NB4 (cell line): Measurements from ENCODE around the gene TAGLN2.

Source experiments
- DNase-seq: peaks from one replicate; pipeline ENCODE4 v3.0.0; 2010; ENCODE audit warnings: low read depth
- H3K4me3 ChIP-seq: one replicate; pipeline ENCODE4 v1.5.1; 2011; ENCODE audit warnings: mild to moderate bottlenecking, low read depth, low read length, moderate library complexity
- CTCF ChIP-seq: IDR thresholded peaks from one replicate; pipeline ENCODE4 v1.5.1; 2012; ENCODE audit warnings: low read depth, low read length
- MAX ChIP-seq: IDR thresholded peaks from 2 replicates; pipeline ENCODE4 v1.6.1; 2011; ENCODE audit warnings: low read depth, low read length
- MYC ChIP-seq: IDR thresholded peaks from 2 replicates; pipeline ENCODE4 v1.6.1; 2011; ENCODE audit warnings: low read depth, low read length
- POLR2A ChIP-seq: IDR thresholded peaks from 2 replicates; pipeline ENCODE4 v1.6.1; 2011; ENCODE audit warnings: mild to moderate bottlenecking; ENCODE audit not compliant: insufficient read length; ENCODE audit errors: extremely low read depth

TAGLN2 gene

GRCh38 chr1:159935305-159935704, 10.0 kb upstream of the TAGLN2 start:
- no peak for DNase-seq
- TF ChIP-seq MYC (no peak), POLR2A (no peak), MAX (no peak), CTCF (no peak)

GRCh38 chr1:159934136-159935039, 9.1 kb upstream of the TAGLN2 start:
- DNase-seq = no peak
- no peak overlapping the region for H3K4me3 ChIP-seq

More at GRCh38 chr1:159935305-159935704, 10.0 kb upstream of the TAGLN2 start:
- H3K4me3 ChIP-seq = no peak overlapping the region

GRCh38 chr1:159933347-159933746, 8.0 kb upstream of the TAGLN2 start:
- DNase-seq = no peak
- no peak for TF ChIP-seq POLR2A
- no peak for TF ChIP-seq MYC
- TF ChIP-seq CTCF = no peak
- no peak for TF ChIP-seq MAX
- H3K4me3 ChIP-seq = no peak overlapping the region

More at GRCh38 chr1:159934136-159935039, 9.1 kb upstream of the TAGLN2 start:
- TF ChIP-seq MYC (no peak), POLR2A (no peak), CTCF (no peak), MAX (no peak)

- TF ChIP-seq POLR2A (no peak), MAX (no peak), CTCF (no peak), MYC (no peak)
- DNase-seq = no peak
- no peak overlapping the region for H3K4me3 ChIP-seq
These were observed 7.3 kb upstream of the TAGLN2 start for GRCh38 chr1:159932296-159933285.

- TF ChIP-seq CTCF (no peak), POLR2A (no peak), MAX (no peak), MYC (no peak)
- H3K4me3 ChIP-seq = no peak overlapping the region
- DNase-seq = no peak
These were observed 6.5 kb upstream of the TAGLN2 start for GRCh38 chr1:159931795-159932173.
